GM21367 (cell line): Measurements from ENCODE around the gene FBXW4.

Source experiments
- ATAC-seq: cut with Tn5 transposase; IDR thresholded peaks from one replicate; pipeline ENCODE4 v1.9.1; 2021; ENCODE audit not compliant: unreplicated experiment

The FBXW4 gene

DNA sequence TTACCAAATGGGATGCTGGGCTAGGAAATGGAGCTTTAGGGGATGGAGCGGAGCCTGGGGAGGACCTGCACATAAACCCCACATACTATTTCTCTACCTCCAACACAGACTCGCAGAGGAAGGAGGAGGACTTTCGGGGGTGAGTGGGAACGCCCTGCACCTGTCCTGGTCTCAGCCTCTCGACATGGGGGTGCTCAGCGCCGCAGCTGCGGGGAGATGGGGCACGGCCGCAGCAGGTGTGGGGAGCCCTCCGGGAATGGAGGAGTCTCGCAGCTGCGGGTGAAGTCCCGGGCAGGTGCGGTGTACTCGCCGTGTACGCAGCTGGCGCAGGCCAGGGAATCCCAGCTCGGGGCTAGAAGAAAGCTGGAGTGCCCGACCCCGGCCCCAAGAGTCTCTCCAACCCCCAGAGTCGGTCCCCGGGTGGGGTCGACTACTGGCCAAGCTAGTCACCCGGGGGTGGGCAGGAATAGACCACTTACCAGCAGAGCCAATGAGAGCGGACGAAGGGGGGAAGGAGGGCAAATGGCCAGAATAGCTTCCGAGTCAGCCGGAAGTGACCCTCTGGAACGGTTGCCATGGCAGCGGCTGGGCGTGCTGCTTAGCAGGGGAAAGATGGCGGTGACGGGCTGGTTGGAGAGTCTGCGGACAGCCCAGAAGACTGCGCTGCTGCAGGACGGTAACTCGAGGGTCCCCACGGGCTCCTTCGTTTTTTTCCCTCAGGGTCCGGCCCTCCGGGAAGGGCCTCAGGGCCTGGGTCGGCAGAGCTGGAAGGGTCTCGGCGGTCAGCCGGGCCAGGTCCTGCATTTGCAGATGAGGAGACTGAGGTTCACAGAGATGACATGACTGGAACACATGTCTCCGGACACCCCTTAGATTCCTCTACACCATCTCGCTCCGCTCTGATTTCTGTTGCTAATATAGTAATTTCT is 107.0 kb downstream of the FBXW4 start, which contains the start of the genes DPCD and POLL:
Gene DPCD, plus strand, starts transcription at position 597 of the 929 bp plus-strand sequence. Its CDS starts 16 bp downstream, at position 613.
Gene POLL, minus strand, starts transcription at position 533 of the 929 bp plus-strand sequence. CDS start 897 bp downstream, outside the sequence.
- ATAC-seq, result peak; percentile 96

DNA sequence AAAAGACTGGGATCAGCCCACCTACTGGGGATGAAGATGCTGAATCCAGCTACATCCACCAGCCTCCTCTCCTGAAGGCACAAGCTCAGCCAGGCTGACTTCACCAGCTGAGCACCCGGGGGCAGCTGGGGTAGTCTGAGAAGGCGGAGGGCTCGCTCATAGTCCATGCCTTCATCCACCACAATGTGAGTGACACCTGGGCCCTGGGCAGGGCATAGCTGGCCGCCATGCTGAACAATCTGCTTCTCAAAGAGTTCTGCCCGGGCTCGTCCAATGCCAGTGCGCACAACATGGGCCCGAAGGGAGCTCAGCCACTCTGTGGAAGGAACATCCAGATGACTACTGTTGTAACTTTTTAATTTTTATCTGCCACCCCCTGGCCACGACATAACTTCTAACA is 109.1 kb downstream of the FBXW4 start:
- no peak for ATAC-seq

DNA sequence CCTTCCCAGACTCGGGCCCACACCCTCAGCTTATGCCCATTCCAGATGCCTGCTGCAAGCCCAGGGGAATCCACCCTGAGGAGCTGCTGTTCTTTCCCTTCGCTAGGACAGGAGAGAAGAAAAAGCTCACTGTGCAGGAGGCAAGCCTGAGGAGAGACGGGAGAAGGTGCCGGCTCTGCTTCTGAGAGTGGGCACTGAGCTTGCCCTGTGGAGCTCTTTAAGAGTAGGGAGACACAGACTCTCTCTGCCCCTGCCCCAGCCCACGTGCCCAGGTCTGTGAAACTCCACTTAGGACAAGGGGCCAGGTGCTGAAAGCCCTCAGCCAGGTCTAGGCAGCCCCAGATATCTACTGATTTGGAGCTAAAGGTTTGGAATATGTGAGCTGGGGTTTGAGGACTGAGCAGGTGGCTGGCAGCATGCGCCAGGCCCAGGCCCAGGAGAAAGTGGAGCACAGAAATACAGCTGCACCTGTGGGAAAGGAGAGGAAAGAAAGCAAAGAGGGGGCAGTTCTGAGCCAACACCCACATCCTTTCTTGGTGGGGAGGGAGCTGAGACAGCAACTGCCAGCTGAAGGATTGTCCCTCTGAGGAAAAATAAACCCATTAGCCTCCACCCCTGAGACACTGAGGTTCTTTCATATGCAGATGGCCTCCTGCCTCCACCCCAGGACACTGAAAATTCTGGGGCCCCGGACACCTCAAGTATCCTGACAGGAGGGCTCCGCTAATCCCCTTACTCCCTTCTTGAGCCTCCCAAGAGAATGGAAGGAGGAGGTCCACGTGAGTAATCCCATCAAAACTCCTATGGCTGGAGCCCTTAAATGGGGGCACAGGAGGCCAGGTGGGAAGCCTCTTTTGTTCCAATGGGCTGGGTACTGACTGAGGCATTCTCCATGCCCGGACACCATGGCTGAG is 114.2 kb downstream of the FBXW4 start:
- no peak for ATAC-seq

DNA sequence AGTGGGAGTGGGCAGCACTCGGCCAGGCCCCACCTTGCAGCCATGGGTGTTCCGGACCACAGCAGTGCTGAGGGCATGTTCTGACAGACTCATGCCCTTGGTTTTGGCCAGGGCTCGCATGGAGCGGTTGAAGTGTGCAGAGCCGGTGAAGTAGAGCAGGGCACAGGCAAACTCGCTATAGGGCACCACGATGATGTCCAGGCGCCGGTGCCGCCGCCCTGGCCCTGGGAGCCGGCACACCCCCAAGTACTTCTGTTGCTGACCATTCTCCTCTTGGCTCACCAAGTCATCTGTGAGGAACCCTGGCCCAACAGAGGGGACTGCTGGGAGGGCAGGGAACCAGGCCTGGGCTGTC is 115.5 kb downstream of the FBXW4 start:
- ATAC-seq, result no peak

DNA sequence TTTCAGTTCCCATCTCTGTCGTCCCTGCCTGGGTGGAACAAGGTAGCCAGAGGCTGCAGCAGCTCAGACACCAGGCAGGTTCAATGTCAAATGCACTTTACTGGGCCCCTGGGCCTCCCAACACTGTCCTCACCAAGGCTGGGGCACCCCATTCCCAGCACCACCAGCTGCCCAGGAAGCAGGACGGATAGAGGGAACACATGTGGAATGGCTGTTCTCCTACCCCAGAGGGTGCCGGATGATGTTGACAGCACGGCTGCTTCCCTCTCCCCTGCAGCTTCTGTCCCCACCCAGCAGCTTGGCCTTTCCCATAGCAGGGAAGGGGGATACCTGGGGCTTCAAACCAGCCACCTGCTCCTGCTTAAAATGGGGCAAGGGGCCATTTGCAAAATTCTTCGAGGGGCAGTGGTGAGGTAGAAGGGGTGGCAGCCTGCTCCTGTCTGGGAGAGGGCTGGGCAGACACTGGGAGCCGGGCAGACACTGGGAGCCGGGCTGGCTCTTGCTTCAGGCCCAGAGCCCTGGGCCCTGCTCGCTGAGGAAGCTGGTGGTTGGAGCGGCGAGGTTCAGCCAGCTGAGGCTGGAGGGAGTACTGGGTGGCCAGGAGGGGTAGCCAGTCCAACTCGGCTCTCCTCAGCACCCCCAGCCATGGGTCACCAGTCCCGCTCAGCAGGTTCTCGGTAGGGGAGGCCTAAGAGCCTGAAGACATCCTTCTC is 116.0 kb downstream of the FBXW4 start:
- ATAC-seq, result no peak

DNA sequence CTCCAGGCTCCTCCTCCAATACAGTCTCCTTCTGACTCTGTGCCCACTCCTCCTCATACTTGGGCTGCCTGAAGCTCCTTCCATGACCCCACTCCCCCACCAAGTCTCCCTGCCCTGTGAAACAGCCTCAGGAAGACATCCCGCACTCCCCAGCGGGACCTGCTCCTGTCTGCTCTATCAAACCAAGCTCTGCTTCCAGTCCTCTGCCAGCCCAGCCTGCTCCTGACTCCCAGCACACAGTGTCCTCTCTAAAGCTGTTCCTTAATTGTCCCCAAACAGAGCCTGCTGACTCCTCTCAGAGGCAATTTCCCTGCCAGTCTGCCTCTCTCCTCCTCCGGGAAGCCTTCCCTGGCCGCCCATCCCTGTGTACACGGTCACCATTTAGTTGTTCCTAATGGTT is 116.8 kb downstream of the FBXW4 start:
- no peak for ATAC-seq

DNA sequence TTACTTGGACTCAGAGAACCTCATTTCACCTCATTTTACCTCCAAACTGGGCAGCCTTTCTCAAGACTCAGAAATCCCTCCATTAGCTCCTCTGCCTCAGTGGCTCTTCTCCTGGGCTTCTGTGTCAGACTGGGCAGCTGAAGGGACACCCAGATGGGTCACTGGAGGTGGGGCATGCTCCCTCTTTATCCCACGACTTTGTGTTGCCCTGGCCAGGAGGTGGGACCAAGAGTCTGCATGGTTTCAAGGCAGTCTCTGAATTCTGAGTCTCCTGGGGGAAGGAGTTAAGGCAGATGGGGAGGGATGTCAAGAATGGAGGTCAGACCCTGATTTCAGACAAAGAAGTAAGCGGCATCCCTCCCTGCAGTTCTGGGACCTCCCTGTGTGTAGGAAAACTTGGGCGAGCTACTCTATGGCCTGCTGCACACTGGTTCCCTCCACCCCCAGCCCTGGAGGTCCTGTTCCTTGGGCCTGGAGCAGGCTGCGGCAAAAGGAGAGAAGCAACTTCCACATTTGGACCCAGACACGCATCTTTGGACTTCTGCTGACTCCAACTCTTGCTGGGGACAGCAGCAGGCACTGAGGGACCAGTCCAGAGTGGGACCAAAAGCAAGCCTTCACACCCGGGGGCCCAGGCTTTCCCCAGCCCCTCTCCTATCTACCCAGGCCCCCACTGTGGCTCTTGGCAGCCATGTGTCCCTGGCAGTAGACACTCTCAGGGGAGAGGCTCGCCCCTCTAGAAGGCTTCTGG is 117.7 kb downstream of the FBXW4 start:
- no peak for ATAC-seq

DNA sequence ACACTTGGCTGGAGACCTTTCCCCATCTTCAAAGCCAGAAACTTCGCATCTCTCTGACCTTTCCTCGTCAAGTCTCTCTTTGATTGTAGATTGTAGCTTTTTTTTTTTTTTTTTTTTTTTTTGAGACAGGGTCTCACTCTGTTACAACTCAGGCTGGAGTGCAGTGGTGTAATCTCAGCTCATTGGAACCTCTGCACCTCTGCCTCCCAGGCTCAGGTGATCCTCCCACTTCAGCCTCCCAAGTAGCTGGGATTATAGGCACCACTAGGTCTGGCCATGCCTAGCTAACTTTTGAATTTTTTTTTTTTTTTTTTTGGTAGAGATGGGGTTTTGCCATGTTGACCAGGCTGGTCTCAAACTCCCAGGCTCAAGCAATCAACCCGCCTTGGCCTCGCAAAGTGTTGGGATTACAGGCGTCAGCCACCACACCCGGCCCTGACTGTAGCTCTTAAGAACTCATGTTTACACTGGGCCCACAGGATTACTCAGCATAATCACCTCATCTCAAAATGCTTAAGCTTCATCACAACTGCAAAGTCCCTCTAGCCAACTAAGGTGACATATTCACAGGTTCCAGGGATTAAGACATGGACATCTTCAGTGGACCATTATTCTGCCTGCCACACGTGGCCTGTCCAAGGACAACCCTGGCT is 118.6 kb downstream of the FBXW4 start:
- ATAC-seq, result no peak

DNA sequence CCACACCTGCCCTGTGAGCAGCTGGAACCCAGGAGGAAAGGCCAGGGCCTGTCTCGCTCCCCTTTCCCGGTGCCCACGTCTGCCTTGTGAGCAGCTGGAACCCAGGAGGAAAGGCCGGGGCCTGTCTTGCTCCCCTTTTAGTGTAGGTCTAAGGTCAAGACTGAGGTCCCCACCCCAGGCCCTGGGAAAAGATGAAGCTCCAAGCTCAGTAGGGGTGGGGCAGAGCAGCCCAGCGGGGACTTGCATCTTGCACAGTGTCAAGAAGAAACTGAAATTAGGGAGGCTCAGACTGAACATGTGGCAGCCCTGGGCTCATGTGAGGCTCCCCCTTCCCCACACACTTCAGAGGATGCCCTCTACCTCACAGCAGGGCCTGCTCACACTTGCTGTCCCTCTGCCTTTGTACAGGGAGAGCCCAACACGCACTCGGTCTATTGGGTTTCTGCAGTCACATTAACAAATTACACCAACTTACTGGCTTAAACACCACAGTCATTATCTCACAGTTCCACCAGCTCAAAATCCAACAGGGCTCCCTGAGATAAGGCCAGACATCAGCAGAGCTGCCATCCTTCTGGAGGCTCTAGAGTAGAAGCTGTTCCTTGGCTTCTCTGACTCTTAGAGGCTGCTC is 119.3 kb downstream of the FBXW4 start:
- ATAC-seq, result no peak

DNA sequence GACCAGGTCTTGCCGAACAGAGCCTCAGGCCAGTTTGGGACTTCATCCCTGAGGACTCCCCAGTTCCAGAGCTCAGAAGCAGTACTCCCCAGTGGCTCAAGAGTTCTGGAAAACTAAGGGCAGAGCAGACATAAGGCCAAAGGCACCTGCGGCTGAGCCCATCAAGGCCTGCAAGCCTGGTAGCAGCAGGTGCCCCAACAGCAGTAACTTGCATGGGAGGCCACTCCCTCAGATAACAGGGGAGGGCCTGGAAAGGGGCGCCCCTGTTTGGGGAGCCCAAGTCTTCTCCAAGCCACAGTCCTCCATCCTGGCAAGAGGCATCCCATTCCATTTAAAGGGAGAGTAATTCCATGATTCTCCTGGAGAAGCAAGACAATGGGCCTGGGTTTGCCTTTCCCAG is 119.9 kb downstream of the FBXW4 start:
- ATAC-seq, result no peak

DNA sequence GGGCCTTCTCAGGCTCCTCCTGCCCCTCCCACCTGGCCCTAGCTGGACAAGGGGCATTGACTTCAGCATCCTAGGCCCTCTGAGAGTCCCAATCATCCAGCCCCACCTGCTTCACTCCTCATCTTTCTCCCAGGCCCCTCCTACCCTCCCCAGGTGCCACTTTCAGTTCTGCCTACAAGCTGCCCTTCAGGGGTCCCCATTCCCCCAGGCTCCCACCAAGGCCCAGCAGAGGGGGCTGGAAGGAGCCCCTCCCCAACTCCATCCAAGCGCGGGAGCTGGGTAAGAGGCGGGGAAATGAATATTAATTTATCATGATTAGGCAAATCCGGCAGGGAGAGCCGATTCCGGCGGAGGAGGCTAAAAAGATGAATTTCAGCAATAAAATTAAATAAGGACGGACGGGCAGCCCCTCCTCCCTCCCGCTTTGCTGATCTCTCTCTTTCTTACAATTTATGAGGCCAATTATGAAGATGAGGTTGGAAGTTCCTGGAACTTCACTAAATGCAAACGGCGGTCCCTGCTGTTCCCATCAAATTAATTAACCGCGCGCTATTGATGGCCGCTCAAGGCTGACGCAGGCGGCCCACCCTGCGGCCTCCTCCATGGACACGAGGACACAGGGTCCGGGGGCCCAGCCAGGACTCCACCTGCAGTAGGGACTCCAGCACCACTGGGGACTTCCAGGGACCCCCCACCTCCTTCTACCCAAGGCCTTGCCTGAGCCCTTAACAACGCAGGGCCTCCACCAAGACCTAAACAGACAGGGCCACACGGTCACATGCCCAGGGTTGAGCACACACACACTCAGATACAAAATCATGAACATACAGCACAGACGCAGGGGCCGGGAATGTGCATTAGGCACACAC is 120.9 kb downstream of the FBXW4 start:
- no peak for ATAC-seq

DNA sequence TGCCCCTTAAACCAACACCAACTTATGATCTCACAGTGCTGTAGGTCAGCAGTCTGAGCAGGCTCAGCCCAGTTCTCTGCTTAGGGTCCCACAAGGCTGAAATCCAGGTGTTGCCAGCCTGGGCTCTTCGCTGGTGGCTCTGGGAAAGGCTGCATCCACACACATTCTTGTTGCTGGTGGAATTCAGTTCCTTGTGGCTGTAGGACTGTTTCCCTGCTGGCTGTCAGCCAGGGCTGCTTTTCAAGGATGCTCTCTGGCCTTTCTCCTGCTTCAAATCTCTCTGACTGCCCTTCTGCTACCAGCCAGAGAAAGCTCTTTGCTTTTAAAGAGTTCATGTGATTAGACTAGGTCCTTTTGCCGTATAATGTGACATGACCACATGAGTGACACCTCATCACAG is 122.2 kb downstream of the FBXW4 start:
- no peak for ATAC-seq

DNA sequence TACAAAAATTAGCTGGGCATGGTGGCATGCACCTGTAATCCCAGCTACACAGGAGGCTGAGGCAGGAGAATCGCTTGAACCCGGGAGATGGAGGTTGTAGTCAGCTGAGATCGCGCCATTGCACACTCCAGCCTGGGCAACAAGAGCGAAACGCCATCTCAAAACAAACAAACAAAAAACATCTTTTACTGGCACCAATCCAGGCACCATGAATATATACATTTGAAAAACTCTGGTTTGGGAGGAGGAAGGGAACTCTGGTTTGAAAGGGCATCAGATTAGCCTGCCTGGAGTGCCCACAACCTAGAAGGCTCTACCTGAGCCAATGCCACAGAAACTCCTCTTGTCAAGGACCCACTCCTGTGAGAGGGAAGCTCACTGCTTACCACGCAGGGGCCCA is 122.8 kb downstream of the FBXW4 start:
- no peak for ATAC-seq

DNA sequence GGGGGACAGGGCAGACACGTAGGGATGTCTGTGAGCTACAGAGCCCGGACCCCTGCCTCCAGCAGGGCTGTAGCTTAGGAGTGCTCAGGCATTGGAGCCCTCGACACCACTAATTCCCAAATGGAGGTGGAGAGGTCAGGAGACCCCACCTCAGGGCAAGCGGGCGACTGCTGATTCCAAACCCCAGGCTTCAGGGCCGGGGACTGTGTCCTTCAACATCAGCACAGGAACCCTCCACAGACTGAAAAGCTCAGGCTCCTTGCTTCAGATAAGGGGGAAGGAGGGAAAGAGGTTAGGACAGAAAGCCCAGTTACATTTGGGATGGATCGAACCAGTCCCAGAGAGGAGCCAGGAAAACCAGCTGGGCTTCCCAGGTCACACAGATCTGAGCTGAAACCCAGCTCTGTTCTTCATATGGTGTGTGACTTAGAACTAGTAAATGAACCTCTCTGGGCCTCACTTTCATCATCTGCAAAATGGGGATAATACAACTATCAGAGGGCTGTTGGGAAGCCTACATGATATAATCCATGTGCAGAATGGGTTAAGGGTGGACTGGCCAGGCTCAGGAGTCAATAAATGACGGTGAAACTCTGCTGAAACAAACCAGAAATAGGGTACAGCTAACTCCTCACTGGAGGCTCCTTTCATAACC is 123.6 kb downstream of the FBXW4 start:
- ATAC-seq, result no peak

DNA sequence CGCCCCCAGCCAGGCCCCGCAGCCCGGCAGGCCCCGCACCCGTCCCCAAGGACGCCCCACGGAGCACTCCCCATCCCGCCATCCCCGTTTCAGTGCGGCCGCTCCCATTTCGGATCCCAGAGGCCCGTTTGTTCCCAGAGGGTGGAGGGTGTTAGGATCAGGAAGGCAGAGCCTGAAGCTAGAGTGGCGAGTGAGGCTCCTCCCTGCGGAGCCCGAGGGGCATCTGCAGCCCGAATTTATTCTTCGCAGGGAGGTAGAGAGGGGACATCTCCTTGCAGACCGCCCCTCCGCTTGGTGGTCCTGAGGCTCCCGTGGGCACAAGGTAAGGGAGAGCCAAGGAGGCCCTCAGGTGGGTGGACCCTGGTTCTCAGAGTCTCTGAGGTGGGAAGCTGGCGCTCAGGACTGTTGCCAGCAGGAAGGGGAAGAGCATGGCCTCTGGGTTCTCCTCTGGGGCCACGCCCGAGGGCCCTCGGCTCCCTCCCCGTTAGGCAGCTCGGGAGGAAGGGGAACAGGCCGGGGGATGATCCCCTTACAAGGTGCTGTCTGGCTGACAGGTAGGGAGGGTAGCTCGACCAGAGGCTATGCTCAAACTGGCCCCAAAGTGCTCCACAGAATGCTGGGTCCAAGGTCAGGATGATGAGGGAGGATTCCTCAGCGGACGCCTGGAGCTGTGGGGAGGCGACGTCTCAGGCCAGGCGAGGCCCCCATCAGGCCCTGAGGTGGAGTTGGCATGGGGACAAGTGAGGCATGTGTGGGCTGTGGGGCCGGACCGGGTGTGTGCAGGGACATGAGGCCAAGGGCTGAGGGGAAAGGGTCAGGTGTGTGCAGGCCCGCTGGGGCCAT is 124.3 kb downstream of the FBXW4 start:
- ATAC-seq, result peak; percentile 16

DNA sequence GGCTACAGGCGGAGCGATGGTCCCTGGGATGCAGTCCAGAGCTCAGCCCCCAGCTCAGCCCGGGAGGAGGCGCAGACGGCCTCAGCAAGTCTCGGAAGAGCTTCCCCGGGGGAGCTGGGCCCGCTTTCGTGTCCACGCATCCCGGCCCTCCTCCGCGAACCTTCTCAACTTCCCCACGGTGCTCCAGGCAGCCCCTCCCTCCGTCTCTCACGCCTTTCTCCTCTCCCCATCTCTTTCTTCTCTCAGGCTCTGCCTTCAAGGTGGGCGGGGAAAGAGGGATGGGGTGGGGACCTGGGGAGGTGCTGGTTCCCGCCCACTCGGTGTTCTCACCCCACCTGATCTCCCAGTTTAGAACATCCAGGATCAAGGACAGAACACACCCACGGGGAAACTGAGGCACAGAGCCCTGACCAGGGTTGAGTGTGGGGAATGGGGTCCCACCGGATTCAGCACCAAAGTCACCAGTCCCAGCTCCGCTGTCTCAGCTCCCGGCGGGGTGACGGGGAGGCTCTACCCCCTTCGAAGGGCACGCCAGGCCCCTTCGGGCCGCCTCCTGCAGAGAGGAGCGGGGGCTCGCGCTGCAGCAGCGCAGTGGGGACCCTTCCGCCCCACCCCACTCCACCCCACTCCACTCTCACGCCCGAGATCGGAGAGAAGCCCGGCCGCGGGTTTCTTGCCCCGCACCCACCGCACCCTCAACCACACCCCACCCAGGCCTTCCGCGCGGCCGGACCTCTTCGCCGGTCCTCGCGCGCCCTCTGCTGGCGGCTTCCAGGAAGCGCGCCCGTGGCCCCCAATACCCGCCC is 125.1 kb downstream of the FBXW4 start:
- peak; percentile 48 for ATAC-seq
